HG02870 (cell line): ENCODE results near the gene PPARA.
"Not testable (repeated sequence)": the region's sequence is repeated elsewhere in the genome, so short reads cannot be mapped to it uniquely, and the experiment has no call there.

Source experiments
- ATAC-seq: cut with Tn5 transposase; IDR thresholded peaks from one replicate; pipeline ENCODE4 v1.9.1; 2021; ENCODE audit warnings: mild to moderate bottlenecking, moderate library complexity; ENCODE audit not compliant: unreplicated experiment

Gene PPARA

DNA sequence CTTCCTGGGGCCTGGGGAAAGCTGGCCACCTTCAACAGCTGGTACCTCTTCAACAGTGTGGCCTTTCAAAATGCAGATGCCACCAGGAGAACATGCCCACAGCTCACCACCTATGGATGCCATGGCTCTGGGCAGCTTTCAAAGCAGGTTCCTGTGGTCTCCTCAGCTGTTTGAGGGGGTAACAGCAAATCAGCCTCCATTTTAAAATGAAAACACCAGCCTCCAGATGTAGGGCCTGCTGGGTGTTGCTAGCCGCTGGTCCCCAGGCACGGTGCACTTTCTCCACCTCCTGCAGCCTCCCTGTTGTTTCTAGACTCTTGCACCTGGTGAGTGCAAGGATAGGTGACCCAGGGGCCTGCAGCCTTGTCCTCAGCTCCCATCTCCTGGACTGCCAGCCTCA is 89.7 kb downstream of the PPARA start:
- no peak for ATAC-seq

DNA sequence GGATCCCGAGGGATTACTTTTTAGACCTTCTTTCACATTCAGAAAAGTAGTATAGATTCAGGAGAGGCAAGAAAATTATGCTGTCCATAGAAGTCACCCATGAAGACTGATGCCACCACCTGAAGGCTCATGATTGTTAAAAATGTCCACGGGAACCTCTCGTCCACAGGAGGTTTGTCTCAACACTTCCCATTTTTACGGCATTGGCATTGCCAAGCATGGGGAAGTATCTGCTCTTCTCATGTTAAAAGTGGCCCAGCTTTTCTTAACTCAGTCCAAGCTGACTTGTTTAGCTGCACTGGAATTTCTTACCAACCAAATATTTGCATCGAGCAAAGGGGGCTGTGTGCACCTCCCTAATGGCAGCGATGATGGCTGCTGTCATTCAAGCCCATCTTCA is 90.2 kb downstream of the PPARA start:
- no peak for ATAC-seq

DNA sequence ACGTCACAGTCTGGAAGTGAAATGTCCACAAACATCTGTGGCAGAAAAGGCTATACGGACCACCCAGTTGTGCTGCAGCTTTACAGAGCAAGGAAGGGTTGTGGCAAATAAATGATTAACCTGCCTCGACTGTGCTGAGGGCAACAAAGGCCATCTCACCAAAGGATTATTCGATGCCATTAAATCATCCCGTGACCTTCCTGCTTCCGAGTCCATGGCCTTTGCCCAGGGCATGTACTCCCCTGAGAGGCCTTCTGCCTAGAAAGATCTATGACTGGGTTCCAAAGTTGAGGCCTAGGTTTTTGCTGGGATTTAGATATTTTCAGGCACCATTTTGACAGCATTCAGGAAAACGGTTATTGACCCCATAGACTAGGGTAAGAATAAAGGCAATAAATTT is 90.6 kb downstream of the PPARA start:
- ATAC-seq = no peak

DNA sequence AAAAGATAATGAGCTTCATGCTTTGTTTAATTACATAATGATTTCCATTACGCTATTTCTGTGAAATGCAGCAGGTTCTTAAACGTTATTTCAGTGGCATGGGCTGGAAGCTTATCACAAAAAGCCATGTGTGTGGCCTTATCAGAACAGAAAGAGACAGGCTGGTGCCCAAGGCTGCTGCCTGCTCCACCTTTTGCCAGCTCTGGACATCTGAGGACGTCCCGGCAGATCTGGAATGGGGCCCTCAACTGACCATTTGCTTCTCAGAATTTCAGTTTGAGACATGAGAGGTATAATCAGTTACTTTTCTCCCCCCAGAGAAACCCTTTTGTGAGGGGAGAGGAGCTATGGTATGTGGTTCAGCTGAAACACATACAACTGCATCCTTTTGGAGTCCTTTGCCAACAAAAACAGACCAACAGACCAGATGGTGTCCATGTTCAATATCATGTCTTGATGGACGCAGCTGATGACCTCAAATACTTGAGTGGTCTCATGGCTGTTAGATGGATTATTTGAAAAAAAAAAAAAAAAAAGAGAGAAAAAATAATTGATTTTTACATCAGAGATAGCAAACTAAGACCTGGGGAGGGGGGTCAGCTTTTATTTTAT is 91.2 kb downstream of the PPARA start:
- no peak for ATAC-seq

DNA sequence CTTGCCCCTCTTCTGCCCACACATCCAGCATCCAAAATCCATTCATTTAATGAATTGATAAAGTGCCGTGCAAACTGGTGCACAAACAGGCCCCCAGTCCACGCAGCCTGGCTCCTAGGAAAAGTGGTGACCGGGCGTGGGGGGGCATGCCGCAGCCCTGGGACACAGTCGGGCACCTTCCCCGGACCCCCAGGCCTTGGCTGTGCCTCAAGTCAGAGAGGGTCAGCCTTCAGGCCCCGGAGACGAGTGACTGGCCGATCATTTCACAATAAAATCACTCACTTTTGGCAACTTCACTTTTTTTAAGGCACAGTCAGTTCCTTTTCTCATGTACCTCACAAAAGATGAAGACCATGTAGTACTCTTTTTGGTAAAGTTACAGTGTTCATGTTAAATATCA is 91.8 kb downstream of the PPARA start:
- ATAC-seq = no peak

DNA sequence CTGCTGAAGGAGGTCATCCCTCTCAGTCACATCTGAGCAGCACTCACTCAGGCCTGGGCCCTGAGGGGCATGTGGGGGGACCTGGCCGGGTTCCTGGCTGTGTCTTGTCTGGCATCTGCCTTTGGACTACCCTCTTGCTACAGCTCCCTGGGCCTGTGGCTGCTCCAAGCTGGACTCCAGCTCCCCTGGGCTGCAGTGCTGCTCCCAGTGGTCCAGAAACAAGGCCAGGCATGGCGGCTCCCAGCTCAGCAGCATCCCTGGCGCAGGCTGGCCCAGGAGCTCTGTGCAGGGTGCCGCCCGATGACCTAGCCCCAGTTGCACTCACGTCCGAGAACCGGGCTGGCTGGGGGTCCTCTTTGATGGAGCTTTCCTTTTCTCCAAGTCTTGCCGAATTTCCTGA is 94.4 kb downstream of the PPARA start:
- no peak for ATAC-seq

DNA sequence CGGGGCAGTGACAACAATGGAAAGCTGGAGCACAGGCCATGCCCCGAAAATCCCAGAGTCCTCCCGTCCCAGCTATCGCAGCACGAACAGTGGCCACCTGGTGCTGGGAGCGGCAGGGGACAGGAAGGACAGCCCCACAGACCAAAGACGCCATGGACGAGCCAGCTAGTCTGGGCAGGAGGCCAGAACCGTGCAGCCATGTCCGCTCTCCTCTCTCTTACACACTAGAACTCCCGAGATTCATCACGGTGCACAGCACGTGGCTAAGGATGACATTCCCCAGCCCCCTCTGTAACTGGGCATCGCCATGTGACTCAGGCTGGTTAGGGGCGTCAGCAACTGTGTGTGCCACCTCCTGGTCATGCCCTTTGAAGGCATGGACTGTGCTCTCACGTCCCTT is 95.2 kb downstream of the PPARA start:
- ATAC-seq = no peak

DNA sequence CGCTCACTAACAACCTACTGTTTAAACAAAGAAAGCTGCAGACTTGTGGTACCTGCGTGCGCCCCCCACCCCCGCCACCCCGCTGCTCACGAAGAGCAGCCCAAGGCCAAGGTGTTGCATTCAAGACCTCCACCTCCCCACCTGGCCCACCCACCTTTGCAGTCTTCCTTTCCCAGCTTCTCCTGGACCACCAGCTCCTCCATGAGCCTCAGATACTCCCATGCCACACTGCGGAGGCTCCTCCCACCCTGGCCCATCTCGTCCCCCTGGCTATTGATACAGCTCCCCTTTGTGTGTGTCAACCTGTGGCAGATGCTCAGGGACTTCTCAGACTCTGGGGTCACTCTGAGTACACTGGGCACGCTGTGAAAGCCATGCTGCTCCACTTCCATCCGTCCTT is 95.9 kb downstream of the PPARA start:
- no peak for ATAC-seq

DNA sequence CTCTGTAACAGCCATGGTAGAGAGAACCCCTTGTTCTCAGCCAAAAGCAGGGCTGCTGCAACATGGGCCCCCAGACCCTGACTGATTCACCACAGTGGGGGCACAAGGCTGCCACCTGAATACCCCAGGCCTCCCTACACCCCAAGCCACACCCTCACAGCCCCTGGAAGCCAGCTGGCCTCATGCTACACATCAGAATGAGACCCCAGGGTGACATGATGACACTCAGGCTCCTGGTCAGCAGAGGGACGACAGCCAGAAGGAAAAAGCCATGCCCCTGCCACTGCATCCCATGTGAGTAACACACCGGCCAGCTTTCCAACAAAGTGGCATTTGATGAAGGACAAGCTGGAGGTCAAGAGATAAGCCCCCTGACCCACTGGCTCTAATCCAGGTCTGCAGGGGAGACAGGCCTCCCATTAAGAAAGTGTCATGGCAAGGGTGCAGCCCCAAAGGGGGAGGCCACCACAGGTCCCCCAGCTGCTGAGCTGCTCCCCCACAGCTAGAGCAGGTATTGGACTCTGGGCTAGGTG is 97.2 kb downstream of the PPARA start:
- no peak for ATAC-seq

DNA sequence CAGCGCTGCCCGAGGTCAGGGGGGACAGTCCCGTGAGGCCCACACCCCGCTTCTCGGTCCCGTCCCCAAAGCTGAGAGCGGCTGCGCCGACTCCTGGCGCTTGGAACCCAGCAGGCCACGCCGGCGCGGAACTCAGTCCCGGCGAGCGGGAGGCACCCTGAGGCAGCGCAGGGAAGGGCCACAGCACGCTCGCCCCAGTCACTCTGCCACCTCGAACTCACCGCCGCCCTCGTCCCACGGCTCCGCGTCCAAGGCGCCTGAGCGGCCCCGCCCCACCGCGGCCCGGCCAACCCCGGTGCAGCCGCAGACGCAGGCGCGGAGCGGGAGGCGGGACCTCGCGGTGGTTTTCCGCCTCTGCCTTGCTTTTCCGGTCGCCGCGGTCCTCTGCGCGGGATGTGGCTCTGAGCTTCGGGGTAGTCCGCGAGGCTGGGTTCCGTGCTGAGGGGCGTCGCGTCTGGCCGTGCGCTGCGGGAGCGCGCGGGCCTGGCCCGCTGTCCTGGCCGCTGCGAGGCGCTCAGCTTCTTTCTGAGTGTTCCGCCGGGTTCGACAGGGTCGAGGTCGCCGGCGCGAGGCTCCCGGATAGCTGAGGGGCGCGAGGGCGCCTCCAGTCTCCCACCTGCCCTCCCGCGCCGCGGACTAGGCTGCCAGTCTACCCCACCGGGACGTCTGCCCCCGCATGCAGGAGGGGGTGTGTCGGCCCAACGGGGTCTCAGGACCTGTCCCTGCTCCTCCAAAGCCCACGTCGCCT is 99.9 kb downstream of the PPARA start, which contains the start of gene CDPF1:
TSS of gene CDPF1 (minus strand) at position 259 of the 748 bp plus-strand sequence. CDS start 2,009 bp downstream, outside the sequence.
- peak; percentile 82 for ATAC-seq

DNA sequence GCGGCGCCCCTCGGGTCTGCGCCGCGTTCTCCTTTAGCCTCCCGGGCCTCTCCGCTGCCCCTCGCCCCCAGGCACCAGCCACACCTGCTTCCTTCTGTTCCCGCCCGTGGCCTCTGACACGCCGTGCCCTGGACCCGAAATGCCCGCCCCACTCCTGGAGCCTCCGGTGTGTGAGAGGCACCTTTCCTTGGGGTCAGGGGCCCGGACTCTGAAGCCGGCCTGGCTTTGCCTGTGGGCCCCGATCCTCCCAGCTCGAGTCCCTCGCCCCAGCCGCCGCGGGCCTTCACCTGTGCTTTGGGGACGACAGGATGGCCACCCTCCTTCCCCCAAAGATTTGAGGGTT is 100.4 kb downstream of the PPARA start:
- no peak for ATAC-seq

DNA sequence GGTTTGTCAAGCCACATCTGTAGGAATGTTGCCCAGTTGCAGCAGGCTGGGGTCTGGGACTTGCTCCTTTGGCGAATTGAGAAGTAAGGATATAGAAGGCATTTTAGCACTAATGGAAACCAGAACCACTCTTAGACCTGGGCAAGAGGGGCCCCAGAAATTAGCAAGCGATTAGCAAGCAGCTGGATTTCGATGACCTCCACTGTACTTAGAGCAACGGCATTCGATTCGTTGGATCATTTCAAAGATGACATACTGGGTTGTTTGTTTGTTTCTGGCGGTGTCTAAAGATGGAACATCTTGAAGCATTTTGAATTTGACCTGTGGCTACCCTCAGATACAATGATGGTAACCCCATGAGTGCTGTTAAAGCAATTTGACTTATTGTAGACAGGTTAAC is 100.9 kb downstream of the PPARA start:
- no peak for ATAC-seq

DNA sequence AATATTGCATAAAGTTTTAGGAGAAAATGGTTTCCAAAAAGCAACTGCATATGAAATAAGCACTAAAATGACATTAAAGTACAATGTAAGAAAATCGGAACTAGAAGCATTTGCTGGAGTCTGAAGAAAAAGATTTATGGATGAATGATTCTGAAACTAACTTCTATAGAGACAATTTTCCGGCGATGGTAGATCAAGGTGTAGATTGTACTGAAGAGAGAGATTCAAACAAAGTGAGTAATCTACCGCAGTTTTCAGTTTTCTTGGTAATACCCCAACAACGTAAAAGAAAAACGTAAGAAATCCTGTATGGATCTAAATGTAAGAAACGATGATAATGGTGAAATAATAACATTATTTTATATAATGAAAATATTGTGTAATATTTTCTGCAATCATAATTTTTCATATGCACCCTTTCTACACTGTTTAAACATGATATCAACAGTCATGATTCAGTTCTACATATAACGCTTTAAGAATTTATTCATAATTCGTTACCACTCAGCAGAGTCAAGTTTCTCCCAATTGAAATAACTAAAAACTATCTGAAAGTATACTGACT is 101.6 kb downstream of the PPARA start:
- ATAC-seq = no peak

DNA sequence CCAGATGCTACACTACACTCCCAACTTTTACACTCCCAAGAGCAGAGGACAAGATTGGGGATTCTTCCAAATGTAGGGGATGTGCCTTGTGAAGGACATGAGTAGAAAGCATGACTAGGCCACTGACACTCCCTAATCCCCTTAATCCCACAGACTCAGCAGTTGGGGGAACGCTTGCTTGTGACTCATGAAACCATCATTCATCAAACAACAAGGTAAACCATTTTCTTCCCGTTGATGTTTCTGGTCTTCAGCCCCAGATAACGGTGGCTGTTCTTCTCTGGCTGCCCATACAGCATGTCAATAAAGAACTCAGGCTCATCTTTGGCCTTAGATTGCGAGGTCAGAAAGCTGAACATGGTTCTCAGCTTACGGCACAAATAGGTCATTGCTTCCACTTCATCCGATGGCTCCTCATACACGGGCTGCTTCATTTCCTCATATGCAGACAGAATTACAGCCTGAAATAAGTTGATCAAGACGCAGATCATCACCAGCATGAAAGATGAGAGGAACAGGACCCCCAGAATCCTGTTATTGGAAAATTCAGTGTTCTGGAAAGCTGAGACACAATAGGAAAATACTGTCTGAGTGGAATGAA is 106.1 kb downstream of the PPARA start:
- no peak for ATAC-seq

DNA sequence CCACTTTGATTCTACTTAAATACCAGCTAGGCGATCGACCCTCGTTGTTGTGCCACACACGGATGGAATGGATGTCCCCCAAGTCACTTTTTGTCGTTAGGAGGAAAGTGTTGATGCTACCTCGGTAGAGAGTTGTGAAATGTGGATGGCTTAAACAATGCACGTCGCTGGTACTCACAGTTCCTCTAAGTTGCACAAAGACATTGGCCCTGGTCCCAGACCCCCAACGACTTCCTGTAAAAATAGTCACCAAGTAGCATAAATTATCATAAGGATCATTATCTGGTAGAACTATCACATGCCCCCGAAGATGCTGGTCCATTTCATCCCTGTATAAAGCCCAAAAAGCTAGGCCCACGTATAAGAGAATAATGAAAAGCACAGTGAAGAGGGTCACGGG is 109.0 kb downstream of the PPARA start:
- no peak for ATAC-seq

DNA sequence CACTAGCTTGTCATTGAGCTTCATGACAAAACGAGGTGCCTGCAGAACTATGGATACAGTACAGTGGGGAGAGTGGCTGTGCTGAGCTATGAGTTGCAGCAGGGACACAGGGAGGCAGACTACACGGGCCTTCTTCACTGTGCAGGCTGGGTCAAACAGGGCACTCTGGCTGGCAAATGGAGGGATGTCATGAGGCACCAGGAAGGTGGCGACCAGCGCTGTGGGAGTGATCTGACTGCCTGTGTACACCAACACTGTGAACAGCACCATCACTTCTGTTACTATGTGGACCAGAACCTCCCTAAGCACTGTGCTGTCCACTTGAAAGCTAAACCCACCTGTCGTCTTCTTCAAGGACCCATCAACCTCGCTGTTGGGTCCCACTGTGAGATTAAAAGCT is 109.7 kb downstream of the PPARA start:
- no peak for ATAC-seq

DNA sequence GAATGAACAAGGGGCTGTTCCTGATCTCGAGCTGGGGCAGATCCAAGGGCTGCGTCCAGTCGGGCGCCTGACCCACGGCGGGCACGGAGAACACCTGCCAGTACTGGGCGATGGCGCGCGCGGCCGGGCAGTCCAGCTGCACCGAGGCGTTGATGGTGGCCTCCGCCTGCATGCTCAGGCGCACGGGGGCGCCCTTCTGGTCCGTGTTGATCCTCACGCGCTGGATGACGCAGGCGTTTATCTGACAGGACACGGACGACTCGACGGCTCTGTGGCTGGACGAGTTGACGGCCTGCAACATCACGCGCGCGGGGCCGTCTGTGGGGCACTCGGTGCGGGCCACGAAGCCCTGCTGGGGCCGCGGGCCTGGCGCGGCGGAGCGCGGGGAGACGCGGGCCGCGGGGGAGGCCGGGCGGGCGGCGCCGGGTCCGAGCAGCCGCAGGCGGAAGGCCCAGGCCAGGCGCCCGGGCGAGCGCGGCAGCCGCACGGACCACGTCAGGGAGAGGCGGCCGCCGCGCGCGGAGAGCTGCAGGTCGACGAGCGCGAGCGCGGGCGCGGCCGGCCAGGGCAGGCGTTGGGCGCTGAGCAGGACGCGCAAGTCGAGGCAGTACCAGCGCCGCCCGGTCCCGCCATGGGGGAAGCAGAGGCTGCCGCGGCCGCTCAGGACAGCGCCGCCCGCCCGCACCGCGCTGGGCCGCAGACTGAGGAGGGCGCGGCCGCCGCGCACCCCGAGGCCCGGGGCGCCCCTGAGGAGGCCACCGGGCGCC is 112.3 kb downstream of the PPARA start:
- no peak for ATAC-seq

DNA sequence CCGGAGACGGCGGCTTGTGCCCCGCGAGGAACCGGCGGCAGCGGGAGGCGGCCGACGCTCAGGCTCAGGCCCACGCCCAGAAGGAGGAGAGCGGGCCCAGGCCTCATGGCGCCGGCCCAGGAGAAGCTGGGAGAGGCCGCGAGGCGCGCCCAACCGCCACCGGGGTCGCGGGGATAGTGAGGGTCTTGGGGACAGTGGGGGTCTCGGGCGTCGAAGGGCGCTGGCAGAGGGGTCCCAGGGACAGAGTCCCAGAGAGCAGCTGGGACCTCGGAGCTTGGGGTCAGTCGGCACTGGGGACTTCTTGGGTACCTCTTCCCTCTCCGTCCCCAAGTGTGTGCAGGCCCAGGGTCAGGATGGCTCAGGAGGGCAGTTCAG is 112.9 kb downstream of the PPARA start, which contains the start of gene PKDREJ:
TSS of gene PKDREJ (minus strand) at position 128 of the 375 bp plus-strand sequence. CDS start at position 107, 21 bp downstream.
- no peak for ATAC-seq

DNA sequence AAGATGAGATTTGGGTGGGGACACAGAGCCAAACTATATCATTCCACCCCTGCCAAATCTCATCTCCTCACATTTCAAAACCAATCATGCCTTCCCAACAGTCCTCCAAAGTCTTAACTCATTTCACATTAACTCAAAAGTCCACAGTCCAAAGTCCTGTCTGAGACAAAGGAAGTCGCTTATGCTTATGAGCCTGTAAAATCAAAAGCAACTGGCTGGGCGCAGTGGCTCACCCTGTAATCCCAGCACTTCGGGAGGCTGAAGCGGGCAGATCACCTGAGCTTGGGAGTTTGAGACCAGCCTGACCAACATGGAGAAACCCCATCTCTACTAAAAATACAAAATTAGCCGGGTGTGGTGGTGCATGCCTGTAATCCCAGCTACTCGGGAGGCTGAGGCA is 114.2 kb downstream of the PPARA start:
- not testable (repeated sequence) for ATAC-seq

DNA sequence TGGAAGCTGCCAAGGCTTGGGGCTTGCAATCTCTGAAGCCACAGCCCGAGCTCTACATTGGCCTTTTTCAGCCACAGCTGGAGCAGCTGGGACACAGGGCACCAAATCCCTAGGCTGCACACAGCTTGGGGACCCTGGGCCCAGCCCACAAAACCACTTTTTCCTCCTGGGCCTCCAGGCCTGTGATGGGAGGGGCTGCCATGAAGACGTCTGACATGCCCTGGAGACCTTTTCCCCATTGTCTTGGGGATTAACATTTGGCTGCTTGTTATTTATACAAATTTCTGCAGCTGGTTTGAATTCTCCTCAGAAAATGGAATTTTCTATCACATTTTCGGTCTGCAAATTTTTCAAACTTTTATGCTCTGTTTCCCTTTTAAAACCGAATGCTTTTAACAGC is 115.3 kb downstream of the PPARA start:
- ATAC-seq = not testable (repeated sequence)
